ENCODE measurements around the gene ACOX1. TPM values are rescaled to one million over a fixed set of nuclear protein-coding genes. Genes with fewer than 3 reads are reported as not detected.
A peak's percentile ranks its signal among the peaks of the same experiment; 100 is the strongest.

Gene ACOX1
- total RNA-seq, 1 donor from 2014 or later: 23.3 TPM

- CTCF ChIA-PET: interaction anchor here (0.7 to 5.0 kb wide), 15 partner anchors 8 to 393 kb away, joined by 3 to 47 read pairs (median 5); partner anchors contain the start of genes FBF1, GALK1, MRPL38 and TRIM65
- no peak for TF ChIP-seq CTCF (IDR thresholded peaks at IDR 0.05)
- POLR2A ChIA-PET: interaction anchor here (0.6 to 3.7 kb wide), 6 partner anchors 27 to 478 kb away, joined by 4 to 30 read pairs (median 8); partner anchors contain the start of genes ACOX1, MRPL38, TEN1 and TRIM65
- peaks cover 7% of the 10 kb centered on the region for H3K36me3 Mint-ChIP-seq (ENCODE audit: low read depth)
- ATAC-seq (ENCODE audit: low read depth): peak; percentile 85
- H3K9me3 Mint-ChIP-seq: no peaks in the 10 kb centered on the region
- DNase-seq: peak; percentile 73
- no peaks in the 10 kb centered on the region for H3K4me1 Mint-ChIP-seq
- no peak overlapping the region for H3K4me3 Mint-ChIP-seq
- H3K27ac Mint-ChIP-seq: peak overlapping the region; percentile 24
- intact Hi-C loops (cut with micrococcal nuclease): loop anchor here (1.0 to 2.0 kb wide), 3 partner anchors 26 to 253 kb away; partner anchors contain the start of genes ACOX1 and TEN1
- no peaks in the 10 kb centered on the region for H3K27me3 Mint-ChIP-seq
Observed at GRCh38 chr17:76005263-76006149, 26.5 kb upstream of the ACOX1 start.

GRCh38 chr17:76004750-76005262 is 25.8 kb upstream of the ACOX1 start:
- H3K9me3 Mint-ChIP-seq: no peaks in the 10 kb centered on the region
- no peak for TF ChIP-seq CTCF (IDR thresholded peaks at IDR 0.05)
- CTCF ChIA-PET: interaction anchor here (0.7 to 5.0 kb wide), 13 partner anchors 8 to 251 kb away, joined by 3 to 47 read pairs (median 5); partner anchors contain the start of genes FBF1, GALK1, MRPL38 and TRIM65
- no peaks in the 10 kb centered on the region for H3K4me1 Mint-ChIP-seq
- no peak overlapping the region for H3K27ac Mint-ChIP-seq
- no peaks in the 10 kb centered on the region for H3K27me3 Mint-ChIP-seq
- no peak overlapping the region for H3K4me3 Mint-ChIP-seq
- no peak for ATAC-seq (ENCODE audit: low read depth)
- peaks cover 9% of the 10 kb centered on the region for H3K36me3 Mint-ChIP-seq (ENCODE audit: low read depth)
- intact Hi-C loops (cut with micrococcal nuclease): loop anchor here (1.0 to 2.0 kb wide), 3 partner anchors 26 to 252 kb away; partner anchors contain the start of genes ACOX1 and TEN1
- no peak for DNase-seq
- POLR2A ChIA-PET: interaction anchor here (0.6 to 3.7 kb wide), 5 partner anchors 13 to 150 kb away, joined by 3 to 30 read pairs (median 4); partner anchors contain the start of genes ACOX1, MRPL38, TEN1 and TRIM65

- H3K36me3 Mint-ChIP-seq (ENCODE audit: low read depth): peaks cover 11% of the 10 kb centered on the region
Observed at GRCh38 chr17:76003915-76004314, 24.9 kb upstream of the ACOX1 start.

GRCh38 chr17:76002100-76002499 is 23.1 kb upstream of the ACOX1 start:
- peaks cover 13% of the 10 kb centered on the region for H3K36me3 Mint-ChIP-seq (ENCODE audit: low read depth)
- CTCF ChIA-PET: interaction anchor here (1.3 to 5.0 kb wide), 4 partner anchors 12 to 175 kb away, joined by 4 to 47 read pairs (median 8); partner anchors contain the start of gene MRPL38
- POLR2A ChIA-PET: interaction anchor here (1.0 kb wide), 1 partner anchor 24 kb away, joined by 3 read pairs; the partner anchor contains the start of genes ACOX1 and TEN1
- ATAC-seq (ENCODE audit: low read depth) (no peak), DNase-seq (no peak)
- no peak for TF ChIP-seq CTCF (IDR thresholded peaks at IDR 0.05)
- no peak overlapping the region for H3K4me3 Mint-ChIP-seq
- H3K27ac Mint-ChIP-seq: no peak overlapping the region
- H3K27me3 Mint-ChIP-seq: no peaks in the 10 kb centered on the region
- H3K9me3 Mint-ChIP-seq: no peaks in the 10 kb centered on the region
- peaks cover 7% of the 10 kb centered on the region for H3K4me1 Mint-ChIP-seq
- intact Hi-C loops (cut with micrococcal nuclease): no loop called here

More at GRCh38 chr17:76003915-76004314, 24.9 kb upstream of the ACOX1 start:
- POLR2A ChIA-PET: interaction anchor here (0.6 to 3.7 kb wide), 5 partner anchors 12 to 571 kb away, joined by 3 to 30 read pairs (median 4); partner anchors contain the start of genes ACOX1, MRPL38 and TEN1
- Mint-ChIP-seq H3K27ac (no peak overlapping the region), H3K4me1 (no peaks in the 10 kb centered on the region), H3K9me3 (no peaks in the 10 kb centered on the region), H3K27me3 (no peaks in the 10 kb centered on the region), H3K4me3 (no peak overlapping the region)
- DNase-seq: no peak
- intact Hi-C loops (cut with micrococcal nuclease): loop anchor here (2.0 kb wide), 1 partner anchor 251 kb away; no protein-coding TSS in a partner anchor
- CTCF ChIA-PET: interaction anchor here (0.9 to 5.0 kb wide), 6 partner anchors 10 to 239 kb away, joined by 3 to 47 read pairs (median 10); partner anchors contain the start of genes GALK1 and MRPL38
- TF ChIP-seq CTCF (IDR thresholded peaks at IDR 0.05): no peak
- no peak for ATAC-seq (ENCODE audit: low read depth)

Data from activated B cell treated with CpG ODN at 0.5 μM for 24 hours (primary cell).